NCI-H128 (cell line): ENCODE measurements around the gene CFL1.
A peak's percentile ranks its signal among the peaks of the same experiment; 100 is the strongest.

Experiments
- DNase-seq: peaks from one replicate; lab custom pipeline; 2025; ENCODE audit not compliant: unreplicated experiment; lab: John Stamatoyannopoulos, UW

The CFL1 gene

DNA sequence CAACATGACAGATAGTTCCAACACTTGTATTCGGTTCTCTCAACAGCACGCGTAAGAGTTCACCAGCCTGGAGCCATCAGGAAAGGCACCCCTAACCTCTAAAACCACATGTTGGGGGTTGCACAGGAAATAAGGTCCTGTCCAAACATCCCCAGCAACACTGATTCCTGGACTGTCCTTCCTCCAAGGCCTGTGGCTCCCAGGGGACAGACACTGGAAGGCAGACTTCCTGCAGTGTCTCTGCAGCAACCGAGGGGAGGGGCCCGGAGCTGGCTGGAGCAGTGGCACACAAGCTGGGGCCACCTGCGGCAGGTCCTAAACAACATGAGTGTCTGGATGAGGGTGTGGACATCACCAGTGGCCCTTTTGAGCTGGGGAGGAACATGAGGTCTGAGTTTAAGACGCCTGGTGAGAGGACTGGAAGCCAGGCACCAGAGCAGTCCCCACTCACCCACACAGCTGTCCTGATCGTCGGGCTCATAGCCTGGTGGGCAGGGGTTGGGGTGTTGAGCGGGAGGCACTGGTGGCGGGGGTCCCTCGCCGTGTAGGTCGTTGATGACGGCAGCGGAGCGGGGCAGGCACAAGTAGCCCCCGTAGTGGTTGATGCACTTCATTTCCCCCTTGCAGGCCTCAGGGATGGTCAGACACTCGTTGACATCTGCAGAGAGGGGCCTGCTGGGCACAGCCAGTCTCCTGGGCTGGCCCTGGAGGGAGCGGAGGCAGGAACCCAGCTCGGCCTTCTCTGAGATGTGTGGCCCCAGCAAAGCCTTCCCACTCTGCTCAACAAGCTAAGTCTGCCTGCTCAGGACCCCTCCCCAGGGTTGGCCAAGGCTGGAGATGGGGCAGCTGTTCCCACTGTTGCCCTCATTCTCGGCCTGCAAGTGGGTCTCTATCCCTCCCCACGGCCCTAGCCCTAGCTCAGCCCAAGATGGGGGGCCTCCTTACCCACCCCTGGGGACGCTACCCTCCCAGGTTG, 13.0 kb upstream of the CFL1 start:
- DNase-seq = no peak

GRCh38 chr11:65870307-65870658, 12.3 kb upstream of the CFL1 start:
- no peak for DNase-seq

DNA sequence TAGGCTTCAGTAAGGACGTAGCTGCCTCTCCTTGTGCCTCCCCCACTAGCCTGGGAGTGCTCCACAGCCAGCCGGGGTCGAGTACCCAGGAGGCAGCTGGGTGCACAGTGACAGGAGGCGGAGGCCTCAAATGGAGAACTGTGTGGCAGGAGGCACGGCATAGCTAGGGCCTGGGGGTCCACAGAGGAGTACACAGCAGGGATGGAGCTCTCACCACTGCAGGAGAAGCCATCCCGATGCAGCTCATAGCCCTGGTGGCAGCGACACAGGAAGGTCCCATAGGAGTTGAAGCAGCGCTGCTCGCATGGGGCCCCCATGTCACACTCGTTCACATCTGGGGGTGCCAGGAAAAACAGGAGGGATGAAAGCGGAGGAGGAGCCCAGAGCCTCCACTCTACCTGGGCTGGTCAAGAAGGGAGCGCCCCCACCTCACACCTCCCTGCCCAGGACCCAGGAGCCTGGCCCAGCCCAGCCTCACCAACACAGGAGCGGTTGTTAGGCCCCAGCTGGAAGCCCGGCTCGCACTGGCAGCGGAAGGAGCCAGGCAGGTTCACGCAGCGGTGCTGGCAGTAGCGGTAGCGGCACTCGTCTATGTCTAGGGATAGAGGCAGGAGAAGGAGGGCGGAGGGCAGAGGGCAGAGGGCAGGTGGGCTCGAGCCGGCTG, 11.8 kb upstream of the CFL1 start:
- DNase-seq = no peak

DNA sequence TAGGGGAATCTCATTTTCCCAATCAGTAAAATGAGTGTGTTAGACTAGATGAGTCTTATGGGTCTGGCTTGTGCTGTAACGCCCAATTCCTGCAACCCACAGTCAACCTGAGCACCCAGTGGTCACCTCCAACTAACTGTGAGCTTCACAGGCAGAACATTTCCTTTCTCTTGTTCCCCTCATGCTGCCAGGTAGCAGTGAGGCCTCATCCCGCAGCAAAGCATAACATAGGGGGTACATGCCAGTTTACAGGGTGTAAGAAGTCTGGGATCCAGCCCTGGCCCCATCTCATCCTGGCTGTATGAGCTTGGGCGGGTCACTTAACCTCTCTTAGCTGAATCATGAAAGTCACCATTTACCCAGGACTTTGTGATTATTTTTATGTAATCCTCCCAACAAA, 10.9 kb upstream of the CFL1 start:
- DNase-seq = no peak

GRCh38 chr11:65868076-65868667, 10.2 kb upstream of the CFL1 start:
- no peak for DNase-seq

DNA sequence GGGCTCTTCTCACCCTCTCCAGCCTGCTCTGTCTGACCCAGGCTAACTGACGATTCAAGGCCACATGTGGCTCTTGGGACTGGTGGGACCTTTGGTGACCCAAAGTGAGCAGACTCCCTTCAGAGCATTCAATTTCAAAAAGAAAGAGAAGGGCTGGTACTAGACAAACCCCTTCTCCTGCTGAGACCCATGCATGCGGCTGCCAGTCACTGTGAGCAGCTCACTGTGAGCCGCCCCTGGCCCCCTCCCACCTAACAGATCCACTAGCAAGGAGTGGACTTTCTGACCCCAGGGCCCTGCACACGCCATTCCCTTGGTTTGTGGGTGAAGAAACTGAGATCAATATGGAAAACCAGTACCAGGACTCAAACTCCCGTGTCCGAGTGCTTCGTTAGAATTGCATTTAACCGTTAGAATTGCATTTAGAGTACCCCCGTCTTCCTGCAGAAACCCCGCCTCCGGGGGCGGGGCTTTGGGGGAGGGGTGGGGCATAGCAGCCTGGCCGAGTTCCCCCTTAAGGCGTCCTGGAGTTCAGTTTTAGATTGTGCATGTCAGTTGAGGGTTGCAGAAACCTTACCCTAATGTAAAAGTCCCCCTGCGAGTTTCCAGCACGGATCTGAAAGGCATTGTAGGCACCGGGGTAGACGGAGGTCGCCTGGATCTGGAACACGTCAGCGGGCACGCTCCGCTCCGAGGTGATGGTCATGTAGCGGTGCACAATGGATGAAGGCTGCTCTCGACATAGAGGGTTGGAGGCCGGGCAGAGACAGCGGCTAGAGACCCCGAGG, 9.5 kb upstream of the CFL1 start:
- DNase-seq = no peak

- DNase-seq = no peak
Observed at GRCh38 chr11:65866509-65867283, 8.7 kb upstream of the CFL1 start.

GRCh38 chr11:65865550-65866172, 7.7 kb upstream of the CFL1 start:
- no peak for DNase-seq

DNA sequence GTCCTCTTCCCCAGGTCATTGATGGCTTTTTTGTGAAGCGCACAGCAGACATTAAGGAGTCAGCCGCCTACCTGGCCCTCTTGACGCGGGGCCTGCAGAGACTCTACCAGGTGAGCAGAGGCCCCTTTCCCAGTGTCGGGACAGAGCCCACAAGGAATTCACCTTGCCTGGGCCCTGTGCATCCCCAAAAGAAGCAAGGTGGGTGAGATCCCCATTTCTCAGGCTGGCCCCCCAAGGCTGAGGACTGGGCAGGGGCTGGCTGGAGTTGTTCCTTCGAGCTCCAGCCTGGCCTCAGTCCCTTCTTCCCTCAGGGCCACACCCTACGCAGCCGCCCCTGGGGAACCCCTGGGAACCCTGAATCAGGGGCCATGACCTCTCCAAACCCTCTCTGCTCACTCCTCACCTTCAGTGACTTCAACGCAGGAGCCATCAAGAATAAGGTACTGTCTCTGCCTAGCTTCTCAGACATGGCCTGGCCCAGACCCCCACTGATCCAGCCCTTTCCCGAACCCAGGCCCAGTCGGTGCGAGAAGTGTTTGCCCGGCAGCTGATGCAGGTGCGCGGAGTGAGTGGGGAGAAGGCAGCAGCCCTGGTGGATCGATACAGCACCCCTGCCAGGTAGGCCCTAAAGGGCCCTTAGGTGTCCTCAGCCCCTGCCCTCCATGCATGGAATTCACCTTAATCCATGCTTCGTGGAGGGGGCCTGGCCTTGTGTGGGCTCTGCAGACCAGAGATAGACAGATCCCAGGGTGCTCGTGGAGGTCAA, 6.9 kb upstream of the CFL1 start:
- no peak for DNase-seq

GRCh38 chr11:65863889-65864705, 6.1 kb upstream of the CFL1 start:
- no peak for DNase-seq

- no peak for DNase-seq
Observed at GRCh38 chr11:65862941-65863888, 5.2 kb upstream of the CFL1 start.

GRCh38 chr11:65862191-65862735, 4.3 kb upstream of the CFL1 start:
- no peak for DNase-seq

- no peak for DNase-seq
Observed at GRCh38 chr11:65861533-65862183, 3.7 kb upstream of the CFL1 start.

GRCh38 chr11:65861165-65861505, 3.2 kb upstream of the CFL1 start:
- no peak for DNase-seq

DNA sequence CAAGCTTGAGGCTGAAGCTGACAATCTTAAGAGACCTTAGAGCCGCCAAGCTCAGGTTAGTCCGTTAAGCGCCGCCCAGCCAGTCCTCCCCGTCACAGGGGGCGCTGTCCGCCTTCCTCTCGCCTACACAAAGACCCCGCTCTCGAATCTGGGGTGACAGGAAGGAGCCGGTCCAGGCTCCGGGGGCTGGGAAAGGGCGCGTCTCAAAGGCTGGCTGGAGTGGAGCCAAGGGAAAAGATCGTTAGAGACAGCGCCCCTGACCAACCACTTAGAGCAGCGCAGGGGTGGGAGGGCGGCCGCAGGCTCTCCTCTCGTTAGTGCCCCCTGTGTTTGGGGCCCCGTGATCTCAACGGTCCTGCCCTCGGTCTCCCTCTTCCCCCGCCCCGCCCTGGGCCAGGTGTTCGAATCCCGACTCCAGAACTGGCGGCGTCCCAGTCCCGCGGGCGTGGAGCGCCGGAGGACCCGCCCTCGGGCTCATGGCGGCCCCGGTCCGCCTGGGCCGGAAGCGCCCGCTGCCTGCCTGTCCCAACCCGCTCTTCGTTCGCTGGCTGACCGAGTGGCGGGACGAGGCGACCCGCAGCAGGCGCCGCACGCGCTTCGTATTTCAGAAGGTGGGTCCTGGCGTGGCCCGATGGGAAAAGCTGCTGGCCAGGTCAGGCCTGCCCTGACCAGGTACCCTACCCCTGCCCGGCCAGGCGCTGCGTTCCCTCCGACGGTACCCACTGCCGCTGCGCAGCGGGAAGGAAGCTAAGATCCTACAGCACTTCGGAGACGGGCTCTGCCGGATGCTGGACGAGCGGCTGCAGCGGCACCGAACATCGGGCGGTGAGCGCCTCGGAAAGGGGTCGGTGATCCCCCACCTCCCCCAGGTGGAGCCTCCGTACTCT, 2.5 kb upstream of the CFL1 start, which contains the start of gene MUS81:
MUS81 (plus strand) TSS at position 156 of the 887 bp plus-strand sequence; CDS start at position 477, 321 bp downstream.
- DNase-seq = peak; percentile 96
